Adrenal gland (tissue), 12 donors: ENCODE data around the gene PTPRN2. TPM values are rescaled to one million over a fixed set of nuclear protein-coding genes. Genes with fewer than 3 reads are reported as not detected.
"Not testable (repeated sequence)": the region's sequence is repeated elsewhere in the genome, so short reads cannot be mapped to it uniquely, and the experiment has no call there.

Experiments used
- DNase-seq, 7 donors: peaks; one replicate each; pipeline ENCODE4 v3.0.0-alpha.2; 2019 to 2020
- H3K27ac ChIP-seq, 5 donors: fragments of 200-600 bp; sonication (generic) in 4 of 5; 1 replicate in 3 of 5; 2 replicates in 2 of 5; pipeline versions ENCODE4 v1.5.1 to v1.8.0; 2016 to 2020; ENCODE audit warnings: mild to moderate bottlenecking in 1 of 5
- H3K27me3 ChIP-seq: fragments of 200-600 bp; 2 replicates; pipeline ENCODE4 v1.8.0; 2021
- H3K36me3 ChIP-seq, 2 donors: fragments of 200-600 bp; replicated peaks in 1 of 2; 1 replicate in 1 of 2; 2 replicates in 1 of 2; pipeline versions ENCODE4 v1.5.1 to v1.8.0; 2018 to 2022
- H3K4me1 ChIP-seq, 2 donors: fragments of 200-600 bp; replicated peaks in 1 of 2; 1 replicate in 1 of 2; 2 replicates in 1 of 2; pipeline versions ENCODE4 v1.5.1 to v1.8.0; 2018 to 2021
- H3K4me3 ChIP-seq, 4 donors: fragments of 200-600 bp; sonication (generic) in 3 of 4; one replicate each; pipeline ENCODE4 v1.5.1; 2016 to 2018
- H3K9me3 ChIP-seq, 3 donors: fragments of 200-600 bp; sonication (generic) in 1 of 3; replicated peaks in 1 of 3; 1 replicate in 2 of 3; 2 replicates in 1 of 3; pipeline versions ENCODE4 v1.5.1 to v1.8.0; 2016 to 2021
- CTCF ChIP-seq, 6 experiments: fragments of 450-650 bp in 4 of 6; fragments of 200-600 bp in 2 of 6; sonication (generic) in 1 of 6; IDR thresholded peaks; 1 replicate in 5 of 6; 2 replicates in 1 of 6; pipeline versions ENCODE4 v1.5.1 to v1.8.0; 2016 to 2021; ENCODE audit warnings: antibody characterized with exemption in 6 of 6, mild to moderate bottlenecking in 2 of 6, moderate library complexity in 1 of 6
- POLR2A ChIP-seq, 2 donors: fragments of 450-650 bp; IDR thresholded peaks; one replicate each; pipeline ENCODE4 v1.6.1; 2017; ENCODE audit warnings: antibody characterized with exemption in 2 of 2, mild to moderate bottlenecking in 2 of 2, moderate library complexity in 1 of 2
- WGBS, 4 donors: extraction: QIAGEN DNeasy Blood & Tissue Kit in 2 of 4; methylation state at CpG; one replicate each; pipeline versions ENCODE4 v1.1.5 to v1.1.7; 2013 to 2017; 5-methylcytosine and 5-hydroxymethylcytosine counted together
- intact Hi-C, 2 donors: fragments of 100-400 bp; cut with DNase I; formaldehyde crosslinking; loops; one replicate each; pipeline versions ENCODE4 v1.14.1 to v1.15.0; 2022 to 2023
- polyA plus RNA-seq, 3 donors: library from polyadenylated mRNA; stranded (reverse); fragments of 200-250 nt in 2 of 3; fragments of 350-450 nt in 1 of 3; fragmentation: Illumina TruSeq in 1 of 3; extraction: RNeasy Lipid Tissue Mini Kit (QIAGEN cat#74804) in 1 of 3; gene quantifications; one replicate each; pipeline ENCODE4 v1.2.3, GENCODE V29; 2013 to 2014
- total RNA-seq, 9 donors: library from RNA; depleted of rRNA in 4 of 9; stranded (reverse); fragments of >200 nt in 4 of 9; fragments of 120-200 nt in 1 of 9; fragmentation: NEBNext Ultra II Directional in 1 of 9; extraction: Animal tissue kit (Norgen Biotek cat#: 25700) in 1 of 9; gene quantifications; one replicate each; pipeline versions ENCODE4 v1.1.0 to v1.2.4, GENCODE V29; 2013 to 2023
- donor health status: healthy with polysubstance abuse.
- donor health status: Bipolar disorder and iron deficiency.
- donor health status: DM: yes; HTN: yes; CAD: no.
- donor health status: DM: no; HTN: no; CAD: no.
- donor health status: DM: no; HTN: no; CAD: no.
- donor health status: DM: yes; HTN: yes; CAD: no.

Gene PTPRN2
- total and polyA plus RNA-seq, 12 donors = 2.2 to 16.2 (median 3.4) TPM

GRCh38 chr7:157780721-157781120 lies 806.9 kb downstream of the PTPRN2 start:
- no peak overlapping the region for H3K4me3 ChIP-seq
- H3K4me1 ChIP-seq = no peaks in the 10 kb centered on the region
- intact Hi-C loops = loop anchor here in 1 of 2 donors (10.0 kb wide), 1 partner anchor 56 kb away; no protein-coding TSS in a partner anchor
- TF ChIP-seq CTCF (IDR thresholded peaks at IDR 0.05) (no peak), POLR2A (IDR thresholded peaks at IDR 0.05) (no peak)
- no peak for DNase-seq
- H3K27me3 ChIP-seq = no peaks in the 10 kb centered on the region
- no peaks in the 10 kb centered on the region for H3K36me3 ChIP-seq
- no peaks in the 10 kb centered on the region for H3K9me3 ChIP-seq
- no peak overlapping the region for H3K27ac ChIP-seq
- 84 to 95% (median 89%) methylated on average over 11 to 15 of the region's 15 CpGs for WGBS, 4 donors

GRCh38 chr7:157780312-157780711 lies 807.3 kb downstream of the PTPRN2 start:
- TF ChIP-seq POLR2A (IDR thresholded peaks at IDR 0.05) (no peak), CTCF (IDR thresholded peaks at IDR 0.05) (no peak)
- DNase-seq = no peak
- Histone ChIP-seq H3K36me3 (no peaks in the 10 kb centered on the region), H3K27ac (no peak overlapping the region), H3K4me3 (no peak overlapping the region), H3K27me3 (no peaks in the 10 kb centered on the region), H3K9me3 (no peaks in the 10 kb centered on the region), H3K4me1 (no peaks in the 10 kb centered on the region)
- WGBS, 4 donors = 85 to 93% (median 86%) methylated on average over 2 to 15 of the region's 15 CpGs
- intact Hi-C loops = loop anchor here in 1 of 2 donors (10.0 kb wide), 1 partner anchor 56 kb away; no protein-coding TSS in a partner anchor

GRCh38 chr7:157779206-157779605 lies 808.4 kb downstream of the PTPRN2 start:
- 78 to 87% (median 82%) methylated on average over 3 to 12 of the region's 12 CpGs for WGBS, 4 donors
- no peaks in the 10 kb centered on the region for H3K27me3 ChIP-seq
- no peaks in the 10 kb centered on the region for H3K36me3 ChIP-seq
- intact Hi-C loops = no loop called here
- no peak for DNase-seq
- no peaks in the 10 kb centered on the region for H3K4me1 ChIP-seq
- TF ChIP-seq CTCF (IDR thresholded peaks at IDR 0.05) (no peak), POLR2A (IDR thresholded peaks at IDR 0.05) (no peak)
- no peak overlapping the region for H3K27ac ChIP-seq
- no peaks in the 10 kb centered on the region for H3K9me3 ChIP-seq
- H3K4me3 ChIP-seq = no peak overlapping the region

- H3K9me3 ChIP-seq, DNase-seq, H3K27me3 ChIP-seq, H3K36me3 ChIP-seq, H3K4me3 ChIP-seq, intact Hi-C loops, H3K4me1 ChIP-seq, H3K27ac ChIP-seq: not testable (repeated sequence)
- 49 to 57% (median 53%) methylated on average over 7 to 16 of the region's 16 CpGs for WGBS, 4 donors
Measured at GRCh38 chr7:157777194-157777762, 810.3 kb downstream of the PTPRN2 start.
